GM12864 (cell line): ENCODE measurements around the gene RIMBP2.
A peak's percentile ranks its signal among the peaks of the same experiment; 100 is the strongest.
"Not testable (repeated sequence)": the region's sequence is repeated elsewhere in the genome, so short reads cannot be mapped to it uniquely, and the experiment has no call there.

Experiments
- DNase-seq: peaks from one replicate; pipeline ENCODE4 v3.0.0-alpha.2; 2011; ENCODE audit warnings: low read depth
- H3K4me3 ChIP-seq: 2 replicates; pipeline ENCODE4 v1.5.1; 2011; ENCODE audit warnings: mild to moderate bottlenecking, low read depth, low read length, control low read depth
- CTCF ChIP-seq: IDR thresholded peaks from 2 replicates; pipeline ENCODE4 v1.5.1; 2011; ENCODE audit warnings: low read depth, mild to moderate bottlenecking, moderate library complexity, low read length, control low read depth, inconsistent platforms; ENCODE audit errors: missing control alignments

Gene RIMBP2

GRCh38 chr12:130754234-130754901, 38.3 kb upstream of the RIMBP2 start:
- no peak overlapping the region for H3K4me3 ChIP-seq
- no peak for TF ChIP-seq CTCF
- DNase-seq: no peak

GRCh38 chr12:130752692-130753230, 36.7 kb upstream of the RIMBP2 start:
- no peak overlapping the region for H3K4me3 ChIP-seq
- DNase-seq: no peak
- TF ChIP-seq CTCF: no peak

GRCh38 chr12:130752037-130752436, 35.9 kb upstream of the RIMBP2 start:
- not testable (repeated sequence) for DNase-seq, H3K4me3 ChIP-seq

GRCh38 chr12:130748786-130749185, 32.7 kb upstream of the RIMBP2 start:
- DNase-seq: no peak
- no peak for TF ChIP-seq CTCF
- H3K4me3 ChIP-seq: no peak overlapping the region

- peak; percentile 94 for TF ChIP-seq CTCF
- H3K4me3 ChIP-seq: no peak overlapping the region
- DNase-seq: no peak
Observed at GRCh38 chr12:130747867-130748740, 32.0 kb upstream of the RIMBP2 start.

- TF ChIP-seq CTCF: no peak
- DNase-seq: no peak
- H3K4me3 ChIP-seq: no peak overlapping the region
Observed at GRCh38 chr12:130746546-130746945, 30.4 kb upstream of the RIMBP2 start.

GRCh38 chr12:130745921-130746320, 29.8 kb upstream of the RIMBP2 start:
- no peak overlapping the region for H3K4me3 ChIP-seq
- DNase-seq: no peak
- TF ChIP-seq CTCF: no peak
